Measurements from ENCODE around the gene RPE65. TPM values are rescaled to one million over a fixed set of nuclear protein-coding genes. Genes with fewer than 3 reads are reported as not detected.

The RPE65 gene
- polyA plus RNA-seq, 4 donors: 1.7 TPM; not detected in 3

DNA sequence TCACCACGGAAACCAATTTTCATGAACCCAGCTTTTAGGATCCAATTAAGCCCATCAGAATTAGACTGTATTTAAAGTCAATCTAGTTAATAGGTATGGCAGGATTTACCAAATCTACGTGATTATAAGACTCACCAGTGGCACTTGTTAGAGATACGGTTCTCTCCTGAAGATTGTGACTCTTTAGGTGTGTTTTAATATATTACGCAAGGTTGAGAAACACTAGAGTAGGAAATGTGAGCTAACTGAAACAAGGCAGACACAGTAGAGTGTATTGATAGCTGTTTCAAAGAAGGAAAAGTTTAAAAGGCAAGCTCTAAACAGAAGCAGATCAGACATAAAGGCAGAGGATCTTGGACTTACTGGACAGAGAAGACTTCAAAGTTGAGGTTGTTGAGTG, 11.2 kb upstream of the RPE65 start:
- H3K36me3 ChIP-seq (ENCODE audit: control insufficient read depth in 3 of 3, insufficient read depth in 2 of 3, low read depth in 1 of 3, low read length in 3 of 3): no peaks in the 10 kb centered on the region
- 86 to 93% (median 88%) methylated on average over 4 of the region's 4 CpGs for WGBS, 3 donors
- H3K27me3 ChIP-seq (ENCODE audit: control insufficient read depth in 3 of 3, insufficient read depth in 3 of 3, low read length in 3 of 3): peaks cover 0 to 5% (median 0%) of the 10 kb centered on the region in 3 donors
- no peak overlapping the region for H3K27ac ChIP-seq (ENCODE audit: low read depth in 1 of 3, low read length in 2 of 3)
- H3K9me3 ChIP-seq (ENCODE audit: control insufficient read depth in 2 of 2, insufficient read depth in 1 of 2, low read depth in 1 of 2, low read length in 1 of 2): peaks cover 0 to 6% of the 10 kb centered on the region in 2 donors
- FAIRE-seq: no peak
- no peak overlapping the region for H3K4me3 ChIP-seq (ENCODE audit: low read depth in 1 of 3, low read length in 3 of 3)
- H3K4me1 ChIP-seq (ENCODE audit: control insufficient read depth in 3 of 3, insufficient read depth in 2 of 3, low read depth in 1 of 3, low read length in 2 of 3): no peaks in the 10 kb centered on the region
- no peak for DNase-seq

DNA sequence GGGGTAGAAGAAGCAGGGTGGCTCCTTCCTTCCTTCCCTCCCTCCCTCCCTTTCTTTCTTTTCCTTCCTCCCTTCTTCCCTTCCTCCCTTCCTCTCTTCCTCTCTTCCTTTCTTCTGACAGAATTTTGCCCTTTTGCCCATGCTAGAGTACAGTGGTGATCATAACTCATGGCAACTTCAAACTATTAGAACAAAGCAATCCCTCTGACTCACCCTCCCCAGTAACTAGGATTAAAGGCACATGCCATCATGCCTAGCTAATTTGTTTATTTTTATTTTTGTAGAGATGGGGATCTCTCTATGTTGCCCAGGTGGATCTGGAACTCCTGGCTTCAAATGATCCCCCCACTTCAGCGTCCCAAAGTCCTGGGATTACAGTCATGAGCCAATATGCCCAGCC, 10.0 kb upstream of the RPE65 start:
- Histone ChIP-seq H3K36me3 (ENCODE audit: control insufficient read depth in 3 of 3, insufficient read depth in 2 of 3, low read depth in 1 of 3, low read length in 3 of 3) (no peaks in the 10 kb centered on the region), H3K4me3 (ENCODE audit: low read depth in 1 of 3, low read length in 3 of 3) (no peak overlapping the region), H3K27me3 (ENCODE audit: control insufficient read depth in 3 of 3, insufficient read depth in 3 of 3, low read length in 3 of 3) (peaks cover 0 to 5% (median 0%) of the 10 kb centered on the region in 3 donors), H3K27ac (ENCODE audit: low read depth in 1 of 3, low read length in 2 of 3) (no peak overlapping the region), H3K9me3 (ENCODE audit: control insufficient read depth in 2 of 2, insufficient read depth in 1 of 2, low read depth in 1 of 2, low read length in 1 of 2) (peaks cover 0 to 6% of the 10 kb centered on the region in 2 donors), H3K4me1 (ENCODE audit: control insufficient read depth in 3 of 3, insufficient read depth in 2 of 3, low read depth in 1 of 3, low read length in 2 of 3) (no peaks in the 10 kb centered on the region)
- FAIRE-seq (no peak), DNase-seq (no peak)
- 72 to 93% (median 73%) methylated on average over 1 of the region's 1 CpG for WGBS, 3 donors

GRCh38 chr1:68459091-68459490, 9.3 kb upstream of the RPE65 start:
- Histone ChIP-seq H3K36me3 (ENCODE audit: control insufficient read depth in 3 of 3, insufficient read depth in 2 of 3, low read depth in 1 of 3, low read length in 3 of 3) (no peaks in the 10 kb centered on the region), H3K27ac (ENCODE audit: low read depth in 1 of 3, low read length in 2 of 3) (no peak overlapping the region), H3K4me3 (ENCODE audit: low read depth in 1 of 3, low read length in 3 of 3) (no peak overlapping the region), H3K27me3 (ENCODE audit: control insufficient read depth in 3 of 3, insufficient read depth in 3 of 3, low read length in 3 of 3) (peaks cover 0 to 2% (median 0%) of the 10 kb centered on the region in 3 donors), H3K4me1 (ENCODE audit: control insufficient read depth in 3 of 3, insufficient read depth in 2 of 3, low read depth in 1 of 3, low read length in 2 of 3) (no peaks in the 10 kb centered on the region), H3K9me3 (ENCODE audit: control insufficient read depth in 2 of 2, insufficient read depth in 1 of 2, low read depth in 1 of 2, low read length in 1 of 2) (peaks cover 0 to 2% of the 10 kb centered on the region in 2 donors)
- 51 to 65% (median 54%) methylated on average over 2 of the region's 2 CpGs for WGBS, 3 donors
- FAIRE-seq (no peak), DNase-seq (no peak)

GRCh38 chr1:68456202-68456601, 6.4 kb upstream of the RPE65 start:
- WGBS, 3 donors: 77 to 85% (median 78%) methylated on average over 1 of the region's 1 CpG
- H3K27me3 ChIP-seq (ENCODE audit: control insufficient read depth in 3 of 3, insufficient read depth in 3 of 3, low read length in 3 of 3): no peaks in the 10 kb centered on the region
- no peaks in the 10 kb centered on the region for H3K9me3 ChIP-seq (ENCODE audit: control insufficient read depth in 2 of 2, insufficient read depth in 1 of 2, low read depth in 1 of 2, low read length in 1 of 2)
- no peaks in the 10 kb centered on the region for H3K36me3 ChIP-seq (ENCODE audit: control insufficient read depth in 3 of 3, insufficient read depth in 2 of 3, low read depth in 1 of 3, low read length in 3 of 3)
- no peak for FAIRE-seq
- H3K27ac ChIP-seq (ENCODE audit: low read depth in 1 of 3, low read length in 2 of 3): no peak overlapping the region
- no peak for DNase-seq
- H3K4me1 ChIP-seq (ENCODE audit: control insufficient read depth in 3 of 3, insufficient read depth in 2 of 3, low read depth in 1 of 3, low read length in 2 of 3): no peaks in the 10 kb centered on the region
- H3K4me3 ChIP-seq (ENCODE audit: low read depth in 1 of 3, low read length in 3 of 3): no peak overlapping the region

GRCh38 chr1:68454534-68454933, 4.8 kb upstream of the RPE65 start:
- no peaks in the 10 kb centered on the region for H3K36me3 ChIP-seq (ENCODE audit: control insufficient read depth in 3 of 3, insufficient read depth in 2 of 3, low read depth in 1 of 3, low read length in 3 of 3)
- H3K4me1 ChIP-seq (ENCODE audit: control insufficient read depth in 3 of 3, insufficient read depth in 2 of 3, low read depth in 1 of 3, low read length in 2 of 3): peaks cover 0 to 4% (median 0%) of the 10 kb centered on the region in 3 donors
- DNase-seq (no peak), FAIRE-seq (no peak)
- 67 to 84% (median 72%) methylated on average over 2 of the region's 2 CpGs for WGBS, 3 donors
- no peak overlapping the region for H3K27ac ChIP-seq (ENCODE audit: low read depth in 1 of 3, low read length in 2 of 3)
- no peak overlapping the region for H3K4me3 ChIP-seq (ENCODE audit: low read depth in 1 of 3, low read length in 3 of 3)
- H3K9me3 ChIP-seq (ENCODE audit: control insufficient read depth in 2 of 2, insufficient read depth in 1 of 2, low read depth in 1 of 2, low read length in 1 of 2): no peaks in the 10 kb centered on the region
- no peaks in the 10 kb centered on the region for H3K27me3 ChIP-seq (ENCODE audit: control insufficient read depth in 3 of 3, insufficient read depth in 3 of 3, low read length in 3 of 3)

GRCh38 chr1:68453060-68453670, 3.4 kb upstream of the RPE65 start:
- no peak overlapping the region for H3K27ac ChIP-seq (ENCODE audit: low read depth in 1 of 3, low read length in 2 of 3)
- FAIRE-seq (no peak), DNase-seq (no peak)
- no peak overlapping the region for H3K4me3 ChIP-seq (ENCODE audit: low read depth in 1 of 3, low read length in 3 of 3)
- H3K27me3 ChIP-seq (ENCODE audit: control insufficient read depth in 3 of 3, insufficient read depth in 3 of 3, low read length in 3 of 3): no peaks in the 10 kb centered on the region
- H3K36me3 ChIP-seq (ENCODE audit: control insufficient read depth in 3 of 3, insufficient read depth in 2 of 3, low read depth in 1 of 3, low read length in 3 of 3): no peaks in the 10 kb centered on the region
- WGBS, 3 donors: 86 to 90% (median 86%) methylated on average over 8 of the region's 8 CpGs
- no peaks in the 10 kb centered on the region for H3K9me3 ChIP-seq (ENCODE audit: control insufficient read depth in 2 of 2, insufficient read depth in 1 of 2, low read depth in 1 of 2, low read length in 1 of 2)
- H3K4me1 ChIP-seq (ENCODE audit: control insufficient read depth in 3 of 3, insufficient read depth in 2 of 3, low read depth in 1 of 3, low read length in 2 of 3): peaks cover 0 to 4% (median 0%) of the 10 kb centered on the region in 3 donors

GRCh38 chr1:68448365-68448764, 1.4 kb downstream of the RPE65 start:
- no peaks in the 10 kb centered on the region for H3K9me3 ChIP-seq (ENCODE audit: control insufficient read depth in 2 of 2, insufficient read depth in 1 of 2, low read depth in 1 of 2, low read length in 1 of 2)
- H3K4me3 ChIP-seq (ENCODE audit: low read depth in 1 of 3, low read length in 3 of 3): no peak overlapping the region
- H3K27ac ChIP-seq (ENCODE audit: low read depth in 1 of 3, low read length in 2 of 3): no peak overlapping the region
- FAIRE-seq (no peak), DNase-seq (no peak)
- H3K36me3 ChIP-seq (ENCODE audit: control insufficient read depth in 3 of 3, insufficient read depth in 2 of 3, low read depth in 1 of 3, low read length in 3 of 3): no peaks in the 10 kb centered on the region
- WGBS, 3 donors: 72 to 83% (median 73%) methylated on average over 7 of the region's 7 CpGs
- peaks cover 0 to 4% (median 0%) of the 10 kb centered on the region in 3 donors for H3K4me1 ChIP-seq (ENCODE audit: control insufficient read depth in 3 of 3, insufficient read depth in 2 of 3, low read depth in 1 of 3, low read length in 2 of 3)
- H3K27me3 ChIP-seq (ENCODE audit: control insufficient read depth in 3 of 3, insufficient read depth in 3 of 3, low read length in 3 of 3): no peaks in the 10 kb centered on the region

GRCh38 chr1:68445709-68446108, 4.0 kb downstream of the RPE65 start:
- WGBS, 3 donors: 83 to 90% (median 88%) methylated on average over 6 of the region's 6 CpGs
- FAIRE-seq (no peak), DNase-seq (no peak)
- Histone ChIP-seq H3K36me3 (ENCODE audit: control insufficient read depth in 3 of 3, insufficient read depth in 2 of 3, low read depth in 1 of 3, low read length in 3 of 3) (no peaks in the 10 kb centered on the region), H3K27ac (ENCODE audit: low read depth in 1 of 3, low read length in 2 of 3) (no peak overlapping the region), H3K4me1 (ENCODE audit: control insufficient read depth in 3 of 3, insufficient read depth in 2 of 3, low read depth in 1 of 3, low read length in 2 of 3) (peaks cover 0 to 4% (median 0%) of the 10 kb centered on the region in 3 donors), H3K4me3 (ENCODE audit: low read depth in 1 of 3, low read length in 3 of 3) (no peak overlapping the region), H3K27me3 (ENCODE audit: control insufficient read depth in 3 of 3, insufficient read depth in 3 of 3, low read length in 3 of 3) (no peaks in the 10 kb centered on the region), H3K9me3 (ENCODE audit: control insufficient read depth in 2 of 2, insufficient read depth in 1 of 2, low read depth in 1 of 2, low read length in 1 of 2) (no peaks in the 10 kb centered on the region)
